IMR-90 (cell line): ENCODE data around the gene CARS2. TPM values are rescaled to one million over a fixed set of nuclear protein-coding genes. Genes with fewer than 3 reads are reported as not detected.

ENCODE experiments used
- ATAC-seq: fragments of 200-7000 bp; cut with Tn5 transposase; 2 replicates; pipeline ENCODE4 v1.9.1; 2020; ENCODE audit warnings: low read depth, mild to moderate bottlenecking, moderate library complexity
- BruUV-seq: library from RNA; stranded (reverse); fragments of 400-500 nt; replicated peaks from 2 replicates; lab custom pipeline; 2021; lab: Mats Ljungman, UMichigan
- CTCF ChIA-PET: fragments of 300-600 bp; formaldehyde crosslinking; extraction: SDS; loops from one replicate; lab custom pipeline; 2021; ENCODE audit warnings: antibody characterized with exemption; lab: Yijun Ruan, JAX
- POLR2A ChIA-PET: fragments of 300-600 bp; sonication (Branson Sonifier 250); formaldehyde crosslinking; loops from one replicate; lab custom pipeline; 2022; ENCODE audit warnings: antibody characterized with exemption; ENCODE audit not compliant: unreplicated experiment; lab: Charles Lee
- DNase-seq: peaks from one replicate; pipeline ENCODE4 v3.0.0; 2013
- H2AFZ ChIP-seq: replicated peaks from 2 replicates; pipeline ENCODE3; 2013; ENCODE audit warnings: low read length, mild to moderate bottlenecking; ENCODE audit not compliant: poor library complexity
- H2AK5ac ChIP-seq: 2 replicates; pipeline ENCODE4 v1.6.1; 2013; ENCODE audit warnings: low read depth, low read length, inconsistent platforms
- H2AK9ac ChIP-seq: replicated peaks from 2 replicates; pipeline ENCODE3; 2013; ENCODE audit warnings: mild to moderate bottlenecking, low read depth, low read length, moderate library complexity; ENCODE audit not compliant: poor library complexity
- H2BK120ac ChIP-seq: 2 replicates; pipeline ENCODE4 v1.6.1; 2013; ENCODE audit warnings: low read depth, low read length, inconsistent platforms
- H2BK15ac ChIP-seq: 3 replicates; pipeline ENCODE4 v1.6.1; 2013; ENCODE audit warnings: low read depth, low read length, inconsistent platforms
- H2BK20ac ChIP-seq: 2 replicates; pipeline ENCODE4 v1.6.1; 2013; ENCODE audit warnings: low read depth, mild to moderate bottlenecking, inconsistent platforms, low read length, moderate library complexity
- H2BK5ac ChIP-seq: 2 replicates; pipeline ENCODE4 v1.6.1; 2013; ENCODE audit warnings: mild to moderate bottlenecking, low read depth, low read length, inconsistent platforms; ENCODE audit not compliant: poor library complexity, severe bottlenecking
- H3K14ac ChIP-seq: replicated peaks from 2 replicates; pipeline ENCODE4 v1.6.1; 2013; ENCODE audit warnings: low read depth, low read length, inconsistent platforms
- H3K18ac ChIP-seq: 2 replicates; pipeline ENCODE4 v1.6.1; 2013; ENCODE audit warnings: low read depth, low read length, control low read depth
- H3K23ac ChIP-seq: 2 replicates; pipeline ENCODE4 v1.6.1; 2013; ENCODE audit warnings: low read depth, low read length, inconsistent platforms
- H3K27ac ChIP-seq: 2 replicates; pipeline ENCODE4 v1.5.1; 2013; ENCODE audit warnings: mild to moderate bottlenecking, control low read depth, low read length; ENCODE audit not compliant: insufficient read depth
- H3K27me3 ChIP-seq: 2 replicates; pipeline ENCODE4 v1.6.1; 2013; ENCODE audit warnings: low read length; ENCODE audit not compliant: control insufficient read depth, insufficient read depth
- H3K36me3 ChIP-seq: 2 replicates; pipeline ENCODE4 v1.6.1; 2013; ENCODE audit warnings: low read length, mixed read lengths; ENCODE audit not compliant: control insufficient read depth, insufficient read depth
- H3K4ac ChIP-seq: 2 replicates; pipeline ENCODE4 v1.6.1; 2013; ENCODE audit warnings: low read depth, low read length, inconsistent platforms
- H3K4me1 ChIP-seq: 2 replicates; pipeline ENCODE4 v1.6.1; 2013; ENCODE audit warnings: low read length, mixed read lengths; ENCODE audit not compliant: control insufficient read depth, insufficient read depth
- H3K4me2 ChIP-seq: 2 replicates; pipeline ENCODE4 v1.6.1; 2013; ENCODE audit warnings: low read depth, mild to moderate bottlenecking, control low read depth, low read length, moderate library complexity
- H3K4me3 ChIP-seq: 2 replicates; pipeline ENCODE4 v1.5.1; 2013; ENCODE audit warnings: low read depth, mild to moderate bottlenecking, control low read depth, low read length, moderate library complexity; ENCODE audit not compliant: insufficient read depth
- H3K56ac ChIP-seq: 2 replicates; pipeline ENCODE4 v1.6.1; 2013; ENCODE audit warnings: low read length, inconsistent platforms; ENCODE audit not compliant: insufficient read depth; ENCODE audit errors: extremely low read depth
- H3K79me1 ChIP-seq, 2 experiments: 2 replicates each; pipeline ENCODE4 v1.6.1; 2013; ENCODE audit warnings: low read length in 2 of 2, inconsistent platforms in 1 of 2, low read depth in 1 of 2
- H3K9ac ChIP-seq: 2 replicates; pipeline ENCODE4 v1.6.1; 2013; ENCODE audit warnings: low read depth, low read length, control low read depth
- H3K9me1 ChIP-seq: 2 replicates; pipeline ENCODE4 v1.6.1; 2013; ENCODE audit warnings: low read length, inconsistent platforms; ENCODE audit not compliant: insufficient read depth
- H3K9me3 ChIP-seq: 2 replicates; pipeline ENCODE4 v1.6.1; 2013; ENCODE audit warnings: low read length; ENCODE audit not compliant: control insufficient read depth, insufficient read depth
- H4K20me1 ChIP-seq: 2 replicates; pipeline ENCODE4 v1.6.1; 2013; ENCODE audit warnings: low read length, inconsistent platforms; ENCODE audit not compliant: insufficient read depth
- H4K5ac ChIP-seq: 2 replicates; pipeline ENCODE4 v1.6.1; 2013; ENCODE audit warnings: mild to moderate bottlenecking, low read depth, low read length, control low read depth
- H4K8ac ChIP-seq, 2 experiments: 2 replicates each; pipeline ENCODE4 v1.6.1; 2013; ENCODE audit warnings: low read depth in 2 of 2, low read length in 2 of 2, control low read depth in 1 of 2, inconsistent platforms in 1 of 2
- H4K91ac ChIP-seq: 2 replicates; pipeline ENCODE4 v1.6.1; 2013; ENCODE audit warnings: low read depth, low read length, inconsistent platforms; ENCODE audit not compliant: insufficient read depth
- BHLHE40 ChIP-seq: fragments of 150-350 bp; IDR thresholded peaks from 2 replicates; pipeline ENCODE4 v1.6.1; 2016; ENCODE audit warnings: mild to moderate bottlenecking, low read depth, low read length
- CHD1 ChIP-seq: IDR thresholded peaks from 2 replicates; pipeline ENCODE4 v1.6.1; 2012; ENCODE audit warnings: low read depth, low read length, improper control_type of control experiment
- CTCF ChIP-seq: conservative IDR thresholded peaks from 2 replicates; pipeline ENCODE4 v1.5.1; 2012; ENCODE audit warnings: mild to moderate bottlenecking, low read depth, low read length, improper control_type of control experiment
- FOS ChIP-seq: fragments of 150-350 bp; IDR thresholded peaks from 2 replicates; pipeline ENCODE4 v1.6.1; 2016; ENCODE audit warnings: low read depth, low read length
- MAFK ChIP-seq: IDR thresholded peaks from 2 replicates; pipeline ENCODE4 v1.6.1; 2012; ENCODE audit warnings: low read depth, low read length, improper control_type of control experiment
- MXI1 ChIP-seq: IDR thresholded peaks from 2 replicates; pipeline ENCODE4 v1.6.1; 2012; ENCODE audit warnings: low read depth, mild to moderate bottlenecking, low read length, moderate library complexity, borderline replicate concordance
- NFE2L2 ChIP-seq: fragments of 150-350 bp; IDR thresholded peaks from 2 replicates; pipeline ENCODE4 v1.6.1; 2016; ENCODE audit warnings: low read depth, mild to moderate bottlenecking, low read length
- POLR2A ChIP-seq: IDR thresholded peaks from 2 replicates; pipeline ENCODE4 v1.6.1; 2012; ENCODE audit warnings: mild to moderate bottlenecking, low read depth, low read length
- RAD21 ChIP-seq: IDR thresholded peaks from 2 replicates; pipeline ENCODE4 v1.6.1; 2012; ENCODE audit warnings: low read length, improper control_type of control experiment
- RCOR1 ChIP-seq: IDR thresholded peaks from 2 replicates; pipeline ENCODE4 v1.6.1; 2012; ENCODE audit warnings: mild to moderate bottlenecking, low read length, improper control_type of control experiment; ENCODE audit not compliant: insufficient replicate concordance
- SMC3 ChIP-seq: fragments of 150-350 bp; IDR thresholded peaks from 2 replicates; pipeline ENCODE4 v1.6.1; 2016; ENCODE audit warnings: low read depth, mild to moderate bottlenecking, antibody characterized with exemption, low read length, moderate library complexity
- WGBS, 2 experiments: methylation state at CpG; one replicate each; pipeline versions ENCODE4 v1.1.5 to v1.1.7; 2013; ENCODE audit warnings: missing lambda C conversion rate in 2 of 2; ENCODE audit not compliant: insufficient read length in 1 of 2; ENCODE audit errors: extremely low coverage in 2 of 2; 5-methylcytosine and 5-hydroxymethylcytosine counted together
- dilution Hi-C: fragments of 300-500 bp; cut with HindIII; formaldehyde crosslinking; loops from one replicate; pipeline ENCODE4 v1.14.3; 2018; ENCODE audit warnings: low sequenced_read_pairs; ENCODE audit not compliant: unreplicated experiment
- in situ Hi-C: fragments of 300-500 bp; cut with MboI; formaldehyde crosslinking; loops from 3 replicates; pipeline ENCODE4 v1.14.3; 2019; ENCODE audit warnings: low sequenced_read_pairs, inconsistent platforms, mixed read lengths
- intact Hi-C: fragments of 100-400 bp; cut with micrococcal nuclease; formaldehyde crosslinking; loops from 2 replicates; pipeline ENCODE4 v1.10.0; 2022
- polyA plus RNA-seq, 3 experiments: library from polyadenylated mRNA; depleted of rRNA; stranded (reverse); fragments of >200 nt; gene quantifications; 2 replicates each; pipeline ENCODE4 v1.2.3, GENCODE V29; 2012; ENCODE audit warnings: low replicate concordance in 1 of 3
- total RNA-seq: library from RNA; depleted of rRNA; stranded (reverse); fragments of >200 nt; gene quantifications from 2 replicates; pipeline ENCODE4 v1.2.3, GENCODE V29; 2012
- TF ChIP-seq, protein P1 (sequence below): fragments of 150-350 bp; IDR thresholded peaks from 2 replicates; pipeline ENCODE4 v1.6.1; 2016; ENCODE audit warnings: low read depth, mild to moderate bottlenecking, low read length, moderate library complexity, borderline replicate concordance

Gene CARS2
- total and polyA plus RNA-seq, 2 of the 4 experiments (the other 2 are of a cell fraction), result 76.2 to 76.4 TPM

- Histone ChIP-seq H3K79me1 (no peaks in the 10 kb centered on the region), H3K4me1 (0 out of 2 replicates have a peak, but pooled peaks cover 3% of the 10 kb centered on the region), H2BK20ac (no peak overlapping the region), H2AK5ac (no peak overlapping the region), H3K4ac (no peak overlapping the region), H2AK9ac (no peak overlapping the region), H4K91ac (no peak overlapping the region), H3K9me1 (no peaks in the 10 kb centered on the region), H3K18ac (no peak overlapping the region), H3K27ac (no peak overlapping the region), H3K9ac (no peak overlapping the region), H4K8ac (no peak overlapping the region), H2BK120ac (no peak overlapping the region), H2AFZ (peak overlapping the region; percentile 16), H4K20me1 (no peaks in the 10 kb centered on the region), H3K36me3 (no peaks in the 10 kb centered on the region), H3K27me3 (peaks cover 2% of the 10 kb centered on the region; the same call in 1 of the 2 replicates), H3K4me2 (no peak overlapping the region), H3K56ac (no peak overlapping the region), H4K5ac (no peak overlapping the region), H3K14ac (no peak overlapping the region), H3K9me3 (no peaks in the 10 kb centered on the region), H2BK15ac (no peak overlapping the region), H3K23ac (no peak overlapping the region), H2BK5ac (no peak overlapping the region), H3K4me3 (no peak overlapping the region)
- WGBS, 2 experiments, result 70% methylated on average over 2 of the region's 16 CpGs; no CpG with 5 or more reads in 1 of the 2 experiments
- no peak for DNase-seq
- TF ChIP-seq POLR2A (no peak), SMC3 (no peak), MXI1 (no peak), BHLHE40 (no peak), NFE2L2 (peak; percentile 79), CTCF (no peak), MAFK (peak; percentile 74), RAD21 (no peak), CHD1 (no peak), RCOR1 (no peak), FOS (no peak)
- TF ChIP-seq, protein P1, sequence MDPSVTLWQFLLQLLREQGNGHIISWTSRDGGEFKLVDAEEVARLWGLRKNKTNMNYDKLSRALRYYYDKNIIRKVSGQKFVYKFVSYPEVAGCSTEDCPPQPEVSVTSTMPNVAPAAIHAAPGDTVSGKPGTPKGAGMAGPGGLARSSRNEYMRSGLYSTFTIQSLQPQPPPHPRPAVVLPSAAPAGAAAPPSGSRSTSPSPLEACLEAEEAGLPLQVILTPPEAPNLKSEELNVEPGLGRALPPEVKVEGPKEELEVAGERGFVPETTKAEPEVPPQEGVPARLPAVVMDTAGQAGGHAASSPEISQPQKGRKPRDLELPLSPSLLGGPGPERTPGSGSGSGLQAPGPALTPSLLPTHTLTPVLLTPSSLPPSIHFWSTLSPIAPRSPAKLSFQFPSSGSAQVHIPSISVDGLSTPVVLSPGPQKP, result no peak
- ChIA-PET POLR2A (interaction anchor here (0.5 kb wide), 1 partner anchor 173 kb away, joined by 7 read pairs; no protein-coding TSS in a partner anchor), CTCF (interaction anchor here (0.9 kb wide), 1 partner anchor 279 kb away, joined by 3 read pairs; no protein-coding TSS in a partner anchor)
- dilution Hi-C loops (no loop called here), intact Hi-C loops (no loop called here), in situ Hi-C loops (loop anchor here (25.0 kb wide), 1 partner anchor 215 kb away; no protein-coding TSS in a partner anchor)
- no peak for ATAC-seq
- no TSS peak for BruUV-seq
Measured at GRCh38 chr13:110597041-110597689, 108.8 kb downstream of the CARS2 start.
